GM19351 (cell line): ENCODE measurements around the gene NAXD.
"Not testable (repeated sequence)": the region's sequence is repeated elsewhere in the genome, so short reads cannot be mapped to it uniquely, and the experiment has no call there.

Experiments used
- ATAC-seq: cut with Tn5 transposase; IDR thresholded peaks from one replicate; pipeline ENCODE4 v1.9.1; 2021; ENCODE audit warnings: mild to moderate bottlenecking, moderate library complexity; ENCODE audit not compliant: unreplicated experiment

Gene NAXD

GRCh38 chr13:110627761-110628476 lies 12.6 kb downstream of the NAXD start:
- ATAC-seq: no peak

- ATAC-seq: no peak
Observed at GRCh38 chr13:110628477-110628793, 13.1 kb downstream of the NAXD start.

- ATAC-seq: no peak
Observed at GRCh38 chr13:110628952-110629701, 13.8 kb downstream of the NAXD start.

- ATAC-seq: no peak
Observed at GRCh38 chr13:110629735-110630134, 14.4 kb downstream of the NAXD start.

- ATAC-seq: no peak
Observed at GRCh38 chr13:110630566-110631119, 15.3 kb downstream of the NAXD start.

- ATAC-seq: not testable (repeated sequence)
Observed at GRCh38 chr13:110632255-110632654, 16.9 kb downstream of the NAXD start.

- ATAC-seq: no peak
Observed at GRCh38 chr13:110633776-110634175, 18.4 kb downstream of the NAXD start.

- ATAC-seq: no peak
Observed at GRCh38 chr13:110634558-110634957, 19.2 kb downstream of the NAXD start.

GRCh38 chr13:110635405-110636002 lies 20.2 kb downstream of the NAXD start:
- no peak for ATAC-seq

GRCh38 chr13:110636053-110636475 lies 20.7 kb downstream of the NAXD start:
- no peak for ATAC-seq

GRCh38 chr13:110636701-110637201 lies 21.4 kb downstream of the NAXD start:
- ATAC-seq: no peak

GRCh38 chr13:110637275-110637674 lies 21.9 kb downstream of the NAXD start:
- ATAC-seq: no peak

GRCh38 chr13:110637747-110638146 lies 22.4 kb downstream of the NAXD start:
- ATAC-seq: no peak

GRCh38 chr13:110638257-110638656 lies 22.9 kb downstream of the NAXD start:
- ATAC-seq: no peak

GRCh38 chr13:110638814-110639806 lies 23.8 kb downstream of the NAXD start:
- no peak for ATAC-seq

- no peak for ATAC-seq
Observed at GRCh38 chr13:110639935-110640334, 24.6 kb downstream of the NAXD start.

GRCh38 chr13:110640591-110641029 lies 25.3 kb downstream of the NAXD start:
- ATAC-seq: no peak

GRCh38 chr13:110641055-110642015 lies 26.0 kb downstream of the NAXD start:
- ATAC-seq: no peak

- ATAC-seq: no peak
Observed at GRCh38 chr13:110642291-110642981, 27.1 kb downstream of the NAXD start.
